ENCODE results near the gene ZNF236. TPM values are rescaled to one million over a fixed set of nuclear protein-coding genes. Genes with fewer than 3 reads are reported as not detected.
A peak's percentile ranks its signal among the peaks of the same experiment; 100 is the strongest.

Gene ZNF236
- total RNA-seq, 2 experiments from 2014 or later: 25.7 to 27.9 TPM

- Histone ChIP-seq H3K4me1 (ENCODE audit: insufficient read depth, low read length) (peaks cover 9% of the 10 kb centered on the region), H3K9me3 (ENCODE audit: control insufficient read depth in 1 of 2, insufficient read depth in 1 of 2, low read length in 2 of 2) (no peaks in the 10 kb centered on the region), H3K36me3 (ENCODE audit: insufficient read depth, low read length) (no peaks in the 10 kb centered on the region), H3K4me3 (ENCODE audit: low read length) (no peak overlapping the region), H3K27ac (ENCODE audit: low read depth in 1 of 2, low read length in 2 of 2) (no peak overlapping the region), H3K27me3 (ENCODE audit: control insufficient read depth in 1 of 2, insufficient read depth in 2 of 2, low read length in 2 of 2) (no peaks in the 10 kb centered on the region)
- Mint-ChIP-seq H3K4me1 (ENCODE audit: low read depth) (no peaks in the 10 kb centered on the region), H3K9me3 (no peaks in the 10 kb centered on the region), H3K27me3 (no peaks in the 10 kb centered on the region), H3K27ac (no peak overlapping the region), H3K4me3 (no peak overlapping the region), H3K36me3 (ENCODE audit: low read depth) (no peaks in the 10 kb centered on the region)
- POLR2A ChIA-PET: interaction anchor here (1.1 kb wide), 1 partner anchor 181 kb away, joined by 4 read pairs; no protein-coding TSS in a partner anchor
- intact Hi-C loops (cut with DNase I, micrococcal nuclease): loop anchor here (2.0 kb wide), 2 partner anchors 61 to 181 kb away; no protein-coding TSS in a partner anchor
- DNase-seq: no peak
- CTCF ChIA-PET: interaction anchor here (0.6 to 2.3 kb wide), 5 partner anchors 9 to 181 kb away, joined by 3 to 11 read pairs (median 3); no protein-coding TSS in a partner anchor
- no peak for ATAC-seq (ENCODE audit: poor library complexity)
- TF ChIP-seq CTCF (IDR thresholded peaks at IDR 0.05): peak; percentile 46
Observed at GRCh38 chr18:76983613-76984051, 161.3 kb downstream of the ZNF236 start.

GRCh38 chr18:76984193-76985155 lies 162.1 kb downstream of the ZNF236 start:
- intact Hi-C loops (cut with DNase I, micrococcal nuclease): no loop called here
- H3K27ac Mint-ChIP-seq: no peak overlapping the region

More at GRCh38 chr18:76984193-76985155, 162.1 kb downstream of the ZNF236 start:
- Histone ChIP-seq H3K4me1 (ENCODE audit: insufficient read depth, low read length) (peaks cover 9% of the 10 kb centered on the region), H3K36me3 (ENCODE audit: insufficient read depth, low read length) (no peaks in the 10 kb centered on the region), H3K27ac (ENCODE audit: low read depth in 1 of 2, low read length in 2 of 2) (no peak overlapping the region), H3K27me3 (ENCODE audit: control insufficient read depth in 1 of 2, insufficient read depth in 2 of 2, low read length in 2 of 2) (no peaks in the 10 kb centered on the region), H3K9me3 (ENCODE audit: control insufficient read depth in 1 of 2, insufficient read depth in 1 of 2, low read length in 2 of 2) (no peaks in the 10 kb centered on the region), H3K4me3 (ENCODE audit: low read length) (no peak overlapping the region)
- Mint-ChIP-seq H3K9me3 (no peaks in the 10 kb centered on the region), H3K36me3 (ENCODE audit: low read depth) (no peaks in the 10 kb centered on the region), H3K4me3 (no peak overlapping the region), H3K4me1 (ENCODE audit: low read depth) (no peaks in the 10 kb centered on the region), H3K27me3 (no peaks in the 10 kb centered on the region)
- ChIA-PET POLR2A (interaction anchor here (1.1 kb wide), 1 partner anchor 182 kb away, joined by 4 read pairs; no protein-coding TSS in a partner anchor), CTCF (interaction anchor here (0.6 to 2.3 kb wide), 4 partner anchors 10 to 182 kb away, joined by 3 to 11 read pairs (median 3); no protein-coding TSS in a partner anchor)
- no peak for DNase-seq
- ATAC-seq (ENCODE audit: poor library complexity): no peak
- no peak for TF ChIP-seq CTCF (IDR thresholded peaks at IDR 0.05)
